GM12892 (cell line): ENCODE data around the gene RXFP3.
"Not testable (repeated sequence)": the region's sequence is repeated elsewhere in the genome, so short reads cannot be mapped to it uniquely, and the experiment has no call there.

Source experiments
- DNase-seq: peaks from one replicate; pipeline ENCODE4 v3.0.0; 2011; ENCODE audit not compliant: insufficient read length
- FAIRE-seq: peaks from 2 replicates; lab custom pipeline; 2011; peaks lifted over from hg19 to GRCh38; lab: Jason Lieb, UNC
- POLR2A ChIP-seq: IDR thresholded peaks from 2 replicates; pipeline ENCODE4 v1.6.1; 2011; ENCODE audit warnings: low read depth, low read length, control low read depth
- POLR2AphosphoS5 ChIP-seq: IDR thresholded peaks from 2 replicates; pipeline ENCODE4 v1.6.1; 2011; ENCODE audit warnings: low read depth, low read length, control low read depth
- TAF1 ChIP-seq: IDR thresholded peaks from 2 replicates; pipeline ENCODE4 v1.6.1; 2011; ENCODE audit warnings: low read depth, mild to moderate bottlenecking, control low read depth, low read length, borderline replicate concordance

RXFP3 gene

GRCh38 chr5:33939556-33940262 is 3.5 kb downstream of the RXFP3 start:
- no peak for TF ChIP-seq TAF1
- FAIRE-seq, result no peak
- DNase-seq, result no peak

GRCh38 chr5:33941090-33941489 is 4.9 kb downstream of the RXFP3 start:
- no peak for TF ChIP-seq TAF1
- no peak for TF ChIP-seq POLR2A
- TF ChIP-seq POLR2AphosphoS5, result no peak

GRCh38 chr5:33944543-33945132 is 8.5 kb downstream of the RXFP3 start:
- FAIRE-seq (no peak), DNase-seq (no peak)
- TF ChIP-seq POLR2AphosphoS5 (no peak), POLR2A (no peak), TAF1 (no peak)

More at GRCh38 chr5:33941090-33941489, 4.9 kb downstream of the RXFP3 start:
- FAIRE-seq (no peak), DNase-seq (no peak)

GRCh38 chr5:33952175-33952574 is 16.0 kb downstream of the RXFP3 start:
- not testable (repeated sequence) for DNase-seq, FAIRE-seq

GRCh38 chr5:33957577-33958150 is 21.5 kb downstream of the RXFP3 start:
- DNase-seq (no peak), FAIRE-seq (no peak)
- TF ChIP-seq POLR2A, result no peak

- FAIRE-seq, result no peak
- TF ChIP-seq POLR2A, result no peak
- no peak for TF ChIP-seq TAF1
- TF ChIP-seq POLR2AphosphoS5, result no peak
- DNase-seq, result no peak
Observed at GRCh38 chr5:33958176-33958575, 22.0 kb downstream of the RXFP3 start.

- no peak for DNase-seq
- FAIRE-seq, result no peak
- TF ChIP-seq POLR2AphosphoS5, result no peak
- no peak for TF ChIP-seq TAF1
- no peak for TF ChIP-seq POLR2A
Observed at GRCh38 chr5:33964132-33964700, 28.0 kb downstream of the RXFP3 start.

- FAIRE-seq (no peak), DNase-seq (no peak)
- TF ChIP-seq POLR2A (no peak), TAF1 (no peak), POLR2AphosphoS5 (no peak)
Observed at GRCh38 chr5:33966805-33967204, 30.6 kb downstream of the RXFP3 start.

GRCh38 chr5:33968211-33969005 is 32.2 kb downstream of the RXFP3 start:
- TF ChIP-seq POLR2A, result no peak
- no peak for TF ChIP-seq TAF1
- no peak for TF ChIP-seq POLR2AphosphoS5
- DNase-seq (no peak), FAIRE-seq (no peak)

GRCh38 chr5:33969572-33970452 is 33.6 kb downstream of the RXFP3 start:
- TF ChIP-seq POLR2A, result no peak
- TF ChIP-seq POLR2AphosphoS5, result no peak
- TF ChIP-seq TAF1, result no peak
- FAIRE-seq, result no peak
- DNase-seq, result peak; percentile 24

GRCh38 chr5:33973271-33973670 is 37.1 kb downstream of the RXFP3 start:
- no peak for DNase-seq
- FAIRE-seq, result no peak
- TF ChIP-seq TAF1 (no peak), POLR2AphosphoS5 (no peak), POLR2A (no peak)
